RCC 7860 (cell line): ENCODE measurements around the gene ZNF8.
"Not testable (repeated sequence)": the region's sequence is repeated elsewhere in the genome, so short reads cannot be mapped to it uniquely, and the experiment has no call there.

ENCODE experiments used
- DNase-seq: peaks from one replicate; pipeline ENCODE4 v3.0.0-alpha.2; 2015; ENCODE audit warnings: low spot score
- FAIRE-seq: peaks from 2 replicates; lab custom pipeline; 2012; peaks lifted over from hg19 to GRCh38; lab: Jason Lieb, UNC

ZNF8 gene

GRCh38 chr19:58278541-58279041 is at the start of gene ZNF8:
Gene ZNF8 (plus strand): TSS chr19:58278955. CDS start chr19:58279082, 127 bp downstream.
- peak; percentile 86 for FAIRE-seq
- DNase-seq = peak; percentile 96

GRCh38 chr19:58229255-58229639 is 49.5 kb upstream of the ZNF8 start:
- peak; percentile 10 for DNase-seq
- FAIRE-seq = no peak

- DNase-seq = no peak
- FAIRE-seq = no peak
These were observed 41.4 kb upstream of the ZNF8 start for GRCh38 chr19:58237324-58237723.

GRCh38 chr19:58243351-58243750 is 35.4 kb upstream of the ZNF8 start:
- FAIRE-seq = no peak
- no peak for DNase-seq

GRCh38 chr19:58248886-58249285 is 29.9 kb upstream of the ZNF8 start:
- FAIRE-seq (no peak), DNase-seq (no peak)

- no peak for FAIRE-seq
- DNase-seq = no peak
These were observed 26.6 kb upstream of the ZNF8 start for GRCh38 chr19:58252102-58252685.

- not testable (repeated sequence) for DNase-seq, FAIRE-seq
These were observed 20.5 kb upstream of the ZNF8 start for GRCh38 chr19:58258259-58258658.

- DNase-seq = no peak
- FAIRE-seq = no peak
These were observed 17.2 kb upstream of the ZNF8 start for GRCh38 chr19:58261600-58261967.

GRCh38 chr19:58261968-58262921 is 16.5 kb upstream of the ZNF8 start:
- FAIRE-seq (no peak), DNase-seq (no peak)

- DNase-seq = no peak
- no peak for FAIRE-seq
These were observed 15.8 kb upstream of the ZNF8 start for GRCh38 chr19:58262922-58263296.

- FAIRE-seq (no peak), DNase-seq (no peak)
These were observed 13.7 kb upstream of the ZNF8 start for GRCh38 chr19:58265100-58265499.

- FAIRE-seq (no peak), DNase-seq (no peak)
These were observed 10.4 kb upstream of the ZNF8 start for GRCh38 chr19:58268344-58268743.

GRCh38 chr19:58274771-58275201 is 4.0 kb upstream of the ZNF8 start:
- no peak for FAIRE-seq
- DNase-seq = no peak

GRCh38 chr19:58275564-58275963 is 3.2 kb upstream of the ZNF8 start:
- DNase-seq = no peak
- no peak for FAIRE-seq

- FAIRE-seq = no peak
- no peak for DNase-seq
These were observed 1.6 kb upstream of the ZNF8 start for GRCh38 chr19:58277197-58277596.

GRCh38 chr19:58277748-58278540 is 811 bp upstream of the ZNF8 start:
- no peak for FAIRE-seq
- no peak for DNase-seq

- FAIRE-seq (no peak), DNase-seq (peak; percentile 19)
These were observed 528 bp downstream of the ZNF8 start for GRCh38 chr19:58279042-58279924.

- FAIRE-seq = no peak
- DNase-seq = peak; percentile 7
These were observed 1.2 kb downstream of the ZNF8 start for GRCh38 chr19:58279925-58280316.

- no peak for FAIRE-seq
- DNase-seq = no peak
These were observed 5.4 kb downstream of the ZNF8 start for GRCh38 chr19:58284199-58284598.

GRCh38 chr19:58291943-58292342 is 13.2 kb downstream of the ZNF8 start:
- DNase-seq (no peak), FAIRE-seq (no peak)
